GM21360 (cell line): Measurements from ENCODE around the gene GSDMA.
A peak's percentile ranks its signal among the peaks of the same experiment; 100 is the strongest.

ENCODE experiments used
- ATAC-seq: cut with Tn5 transposase; IDR thresholded peaks from one replicate; pipeline ENCODE4 v1.9.1; 2021; ENCODE audit warnings: mild to moderate bottlenecking, moderate library complexity; ENCODE audit not compliant: unreplicated experiment

GSDMA gene

GRCh38 chr17:39954876-39955275 lies 7.9 kb upstream of the GSDMA start:
- ATAC-seq: no peak

DNA sequence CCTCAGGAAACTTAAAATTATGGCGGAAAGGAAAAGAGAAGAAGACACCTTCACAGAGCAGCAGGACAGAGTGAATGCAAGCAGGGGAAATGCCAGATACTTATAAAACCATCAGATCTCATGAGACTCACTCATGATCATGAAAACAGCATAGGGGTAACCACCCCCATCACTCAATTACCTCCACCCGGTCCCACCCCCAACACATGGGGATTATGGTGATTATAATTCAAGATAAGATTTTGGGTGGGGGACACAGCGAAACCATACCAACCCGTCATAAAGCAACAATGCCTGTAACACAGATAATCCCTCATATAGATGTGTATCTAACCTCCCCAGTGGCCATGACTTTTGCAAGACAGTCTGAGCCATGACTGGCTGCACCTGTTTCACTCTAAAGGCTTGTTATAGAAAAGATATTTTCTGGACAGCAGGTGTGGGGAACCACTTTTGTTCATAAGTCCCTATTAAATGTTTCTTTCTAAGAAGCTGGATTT lies 7.0 kb upstream of the GSDMA start:
- no peak for ATAC-seq

GRCh38 chr17:39960524-39961041 lies 2.2 kb upstream of the GSDMA start:
- ATAC-seq: no peak

DNA sequence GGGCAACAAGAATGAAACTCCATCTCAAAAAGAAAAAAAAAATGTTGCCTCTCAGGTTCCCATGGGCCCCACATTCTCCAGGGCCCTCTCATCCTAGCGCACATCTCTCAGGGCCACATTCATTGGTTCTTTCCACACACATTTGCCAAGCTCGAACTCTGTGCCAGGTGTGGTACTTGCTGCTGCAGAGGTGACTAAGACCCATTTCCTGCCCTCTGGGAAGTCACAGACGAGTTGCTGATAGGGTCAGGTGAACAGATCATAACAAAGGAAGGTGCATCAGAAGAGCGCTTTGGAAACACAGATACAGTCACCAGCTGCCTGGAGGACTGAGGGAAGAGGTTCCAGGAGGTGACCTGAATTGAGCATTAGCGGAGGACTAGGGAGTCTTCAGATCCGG lies 1.0 kb downstream of the GSDMA start:
- ATAC-seq: no peak

DNA sequence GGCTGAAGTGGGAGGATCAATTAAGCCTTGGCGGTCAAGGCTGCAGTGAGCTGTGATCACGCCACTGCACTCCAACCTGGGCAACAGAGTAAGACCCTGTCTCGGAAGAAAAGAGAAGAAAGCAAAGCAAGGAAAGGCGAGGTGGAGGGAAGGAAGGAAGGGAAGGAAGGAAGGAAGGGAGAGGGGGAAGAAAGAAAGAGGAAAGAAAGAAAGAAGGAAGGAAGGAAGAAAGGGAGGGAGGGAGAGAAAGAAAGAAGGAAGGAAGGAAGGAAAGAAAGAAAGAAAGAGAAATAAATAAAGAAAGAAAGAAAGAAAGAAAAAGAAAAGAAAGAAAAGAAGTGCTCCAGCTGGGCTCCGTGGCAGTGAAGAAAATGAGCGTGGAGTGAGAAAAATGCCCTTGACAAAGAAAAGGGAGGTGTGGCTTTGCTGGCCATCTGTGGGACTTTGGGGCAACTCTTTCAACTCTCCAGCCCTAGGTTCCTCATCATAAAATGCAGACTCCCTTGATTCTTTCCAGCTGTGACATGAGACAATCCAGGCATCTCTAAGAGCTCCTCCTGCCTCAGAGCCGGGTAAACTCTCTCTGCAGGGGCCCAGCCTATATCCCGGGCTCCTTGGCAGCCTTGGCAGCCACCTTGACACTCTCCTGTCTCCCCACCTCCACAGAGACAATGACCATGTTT lies 2.4 kb downstream of the GSDMA start:
- ATAC-seq: no peak

DNA sequence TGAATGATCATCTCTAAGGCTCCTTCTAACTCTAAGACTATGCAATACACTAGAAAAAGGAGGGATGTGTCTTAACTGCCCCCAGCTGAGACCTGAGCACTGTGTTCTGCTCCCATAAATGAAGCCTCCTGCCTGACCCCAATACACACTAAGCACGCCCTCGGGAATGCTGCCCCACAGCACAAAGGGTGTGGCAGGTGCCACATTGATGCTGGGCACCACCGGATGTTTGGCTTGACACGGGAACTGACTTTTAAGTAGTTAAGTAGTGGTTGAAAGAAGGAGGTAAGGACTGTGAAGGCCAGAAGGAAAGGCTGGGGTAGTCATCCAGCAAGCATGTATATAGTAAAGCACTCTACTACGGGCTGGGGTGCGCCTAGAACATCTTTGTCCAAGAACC lies 4.0 kb downstream of the GSDMA start:
- no peak for ATAC-seq

DNA sequence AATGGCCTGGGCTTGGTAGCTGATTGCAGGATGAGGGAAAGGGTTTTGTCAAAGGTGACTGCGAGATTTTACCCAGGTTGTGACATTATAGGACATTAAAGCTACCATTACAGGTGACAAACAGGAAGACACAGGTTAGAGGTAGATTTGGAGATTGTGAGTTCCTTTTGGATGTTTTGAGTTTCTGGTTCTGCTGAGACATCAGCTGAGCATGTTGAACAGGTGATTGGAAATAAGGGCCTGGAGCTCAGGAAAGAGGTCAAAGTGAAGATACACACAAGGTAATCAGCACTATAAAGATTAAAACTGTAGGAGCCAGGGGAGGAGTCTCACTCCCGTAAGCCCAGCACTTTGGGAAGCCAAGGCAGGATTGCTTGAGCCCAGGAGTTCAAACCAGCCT lies 6.0 kb downstream of the GSDMA start:
- no peak for ATAC-seq

GRCh38 chr17:39969375-39969774 lies 6.6 kb downstream of the GSDMA start:
- no peak for ATAC-seq

- no peak for ATAC-seq
Measured at GRCh38 chr17:39970157-39970692, 7.4 kb downstream of the GSDMA start.

GRCh38 chr17:39971076-39971603 lies 8.3 kb downstream of the GSDMA start:
- no peak for ATAC-seq

DNA sequence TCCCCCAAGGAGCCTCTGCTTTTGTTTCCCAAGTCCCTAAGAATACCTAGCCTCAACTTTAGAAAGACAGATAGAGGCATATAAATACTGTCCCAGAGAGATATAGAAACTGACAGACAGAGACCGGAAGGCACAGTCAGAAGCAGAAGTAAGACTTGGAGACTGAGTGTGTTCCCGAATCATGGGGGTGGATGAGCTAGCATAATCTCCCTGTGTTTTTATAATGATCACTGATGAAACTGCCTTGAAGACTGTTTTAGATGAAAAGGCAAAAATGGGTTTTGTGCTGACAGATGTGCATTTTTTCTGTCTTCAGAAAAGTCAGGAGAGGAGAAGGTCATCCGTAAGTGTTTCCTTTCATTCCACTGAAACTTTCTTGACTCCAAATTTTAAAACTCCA lies 9.5 kb downstream of the GSDMA start:
- ATAC-seq: no peak

GRCh38 chr17:39973496-39973895 lies 10.7 kb downstream of the GSDMA start:
- no peak for ATAC-seq

DNA sequence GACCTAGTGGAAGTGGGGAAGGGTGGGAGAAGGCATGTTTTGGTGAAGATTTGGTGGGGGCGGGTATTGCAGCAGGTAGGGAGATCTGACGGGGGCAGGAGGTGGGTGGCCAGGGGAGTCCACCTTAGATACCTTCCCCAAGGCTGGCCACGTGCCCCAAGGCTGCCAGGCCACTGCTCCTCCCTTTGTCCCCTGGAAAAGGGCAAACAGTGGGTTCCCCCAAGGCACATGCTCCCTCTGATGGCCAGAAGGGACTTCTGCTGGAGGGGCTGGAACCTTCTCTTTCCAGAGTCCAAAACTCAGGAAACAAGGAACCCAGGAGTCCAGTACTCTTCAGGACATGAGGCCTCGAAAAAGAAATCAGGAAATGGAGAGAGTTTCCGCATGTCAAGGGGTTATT lies 11.6 kb downstream of the GSDMA start:
- ATAC-seq: no peak

DNA sequence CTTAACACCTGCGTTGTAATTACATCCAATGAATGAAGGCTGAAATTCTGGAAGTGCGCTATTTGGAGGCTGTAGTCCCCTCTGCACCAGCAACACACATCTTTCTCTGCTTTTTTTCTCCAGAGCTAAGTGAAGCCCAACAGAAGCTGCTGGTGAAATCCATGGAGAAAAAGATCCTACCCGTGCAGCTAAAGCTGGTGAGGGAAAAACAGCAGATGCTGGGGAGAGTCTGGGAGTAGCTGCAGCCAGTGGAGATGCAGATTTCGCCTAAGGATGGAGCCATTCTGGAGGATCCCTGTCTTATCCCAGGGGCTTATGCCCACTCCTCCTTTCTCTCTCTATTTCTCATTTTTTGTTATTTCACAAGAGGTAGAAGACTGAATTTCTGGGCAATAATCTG lies 13.0 kb downstream of the GSDMA start:
- no peak for ATAC-seq

- no peak for ATAC-seq
Measured at GRCh38 chr17:39979016-39979670, 16.3 kb downstream of the GSDMA start.

- ATAC-seq: peak; percentile 18
Measured at GRCh38 chr17:39979893-39980350, 17.1 kb downstream of the GSDMA start.

- ATAC-seq: peak; percentile 88
Measured at GRCh38 chr17:39980351-39981206, 17.8 kb downstream of the GSDMA start, which contains the start of gene PSMD3. TSS of gene PSMD3 (plus strand) at chr17:39980807. CDS start at chr17:39980971, 164 bp downstream.

GRCh38 chr17:39981207-39981741 lies 18.5 kb downstream of the GSDMA start:
- ATAC-seq: no peak

- no peak for ATAC-seq
Measured at GRCh38 chr17:39981766-39982375, 19.1 kb downstream of the GSDMA start.

DNA sequence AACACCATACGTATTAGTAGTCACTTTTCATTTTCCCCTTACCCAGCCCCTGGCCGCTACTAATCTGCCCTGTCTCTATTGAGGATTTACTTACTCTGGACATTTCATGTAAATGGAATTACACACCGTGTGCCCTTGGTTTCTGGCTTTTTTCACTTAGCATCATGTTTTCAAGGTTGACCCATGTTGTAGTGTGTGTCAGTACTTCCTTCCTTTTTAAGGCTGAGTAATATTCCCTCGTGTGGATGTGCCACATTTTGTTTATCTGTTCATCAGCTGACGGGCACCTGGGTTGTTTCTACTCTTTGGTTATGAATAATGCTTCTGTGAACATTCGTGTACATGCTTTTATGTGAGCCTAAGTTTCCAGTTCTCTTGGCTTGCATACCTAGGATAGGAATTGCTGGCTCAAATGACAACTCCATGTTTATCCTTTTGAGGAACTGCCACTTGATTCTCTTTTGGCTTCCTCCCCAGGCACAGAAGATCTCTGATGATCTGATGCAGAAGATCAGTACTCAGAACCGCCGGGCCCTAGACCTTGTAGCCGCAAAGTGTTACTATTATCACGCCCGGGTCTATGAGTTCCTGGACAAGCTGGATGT lies 25.5 kb downstream of the GSDMA start:
- ATAC-seq: no peak
